Measurements from ENCODE around the gene HBS1L.

The HBS1L gene

GRCh38 chr6:135008941-135009290 lies 45.7 kb downstream of the HBS1L start:
- no peaks in the 10 kb centered on the region for H3K27me3 ChIP-seq
- TF ChIP-seq CTCF (IDR thresholded peaks at IDR 0.05; ENCODE audit: low read depth, low read length): no peak
- H3K9me3 ChIP-seq: no peaks in the 10 kb centered on the region
- H3K36me3 ChIP-seq: no peaks in the 10 kb centered on the region
- no peak for DNase-seq
- no peak overlapping the region for H3K4me3 ChIP-seq (ENCODE audit: low read depth, low read length)
- H3K4me1 ChIP-seq: peaks cover 5% of the 10 kb centered on the region

- TF ChIP-seq CTCF (IDR thresholded peaks at IDR 0.05; ENCODE audit: low read depth, low read length): no peak
- Histone ChIP-seq H3K27me3 (no peaks in the 10 kb centered on the region), H3K4me3 (ENCODE audit: low read depth, low read length) (no peak overlapping the region), H3K36me3 (no peaks in the 10 kb centered on the region), H3K9me3 (no peaks in the 10 kb centered on the region), H3K4me1 (peaks cover 5% of the 10 kb centered on the region)
- no peak for DNase-seq
Observed at GRCh38 chr6:135008072-135008940, 46.3 kb downstream of the HBS1L start.

- Histone ChIP-seq H3K27me3 (no peaks in the 10 kb centered on the region), H3K4me3 (ENCODE audit: low read depth, low read length) (no peak overlapping the region), H3K9me3 (no peaks in the 10 kb centered on the region), H3K36me3 (no peaks in the 10 kb centered on the region), H3K4me1 (peaks cover 5% of the 10 kb centered on the region)
- DNase-seq: no peak
- no peak for TF ChIP-seq CTCF (IDR thresholded peaks at IDR 0.05; ENCODE audit: low read depth, low read length)
Observed at GRCh38 chr6:135006386-135006914, 48.2 kb downstream of the HBS1L start.

- no peak for DNase-seq
- no peaks in the 10 kb centered on the region for H3K36me3 ChIP-seq
- peaks cover 5% of the 10 kb centered on the region for H3K4me1 ChIP-seq
- H3K4me3 ChIP-seq (ENCODE audit: low read depth, low read length): no peak overlapping the region
- no peaks in the 10 kb centered on the region for H3K27me3 ChIP-seq
- no peak for TF ChIP-seq CTCF (IDR thresholded peaks at IDR 0.05; ENCODE audit: low read depth, low read length)
- no peaks in the 10 kb centered on the region for H3K9me3 ChIP-seq
Observed at GRCh38 chr6:135004399-135004798, 50.2 kb downstream of the HBS1L start.

- H3K4me3 ChIP-seq (ENCODE audit: low read depth, low read length): no peak overlapping the region
- no peaks in the 10 kb centered on the region for H3K27me3 ChIP-seq
- DNase-seq: no peak
- H3K4me1 ChIP-seq: peaks cover 3% of the 10 kb centered on the region
- TF ChIP-seq CTCF (IDR thresholded peaks at IDR 0.05; ENCODE audit: low read depth, low read length): no peak
- no peaks in the 10 kb centered on the region for H3K9me3 ChIP-seq
- H3K36me3 ChIP-seq: no peaks in the 10 kb centered on the region
Observed at GRCh38 chr6:135002974-135003703, 51.5 kb downstream of the HBS1L start.

All from BE2C (cell line).